WTC11 (cell line): ENCODE data around the gene STRIP1. TPM values are rescaled to one million over a fixed set of nuclear protein-coding genes. Genes with fewer than 3 reads are reported as not detected.

Experiments
- ATAC-seq: fragments of 200-7000 bp; cut with Tn5 transposase; 2 replicates; pipeline ENCODE4 v1.10.0; 2021; ENCODE audit warnings: mild to moderate bottlenecking, moderate library complexity
- CTCF ChIA-PET: fragments of 300-600 bp; sonication (Branson Sonifier 250); formaldehyde crosslinking; loops from one replicate; lab custom pipeline; 2021; ENCODE audit warnings: antibody characterized with exemption; lab: Charles Lee
- POLR2A ChIA-PET: fragments of 350-600 bp; sonication (Branson Sonifier 250); formaldehyde crosslinking; loops from one replicate; lab custom pipeline; 2021; ENCODE audit warnings: antibody characterized with exemption; lab: Charles Lee
- DNase-seq: peaks from one replicate; pipeline ENCODE4 v3.0.0; 2021; ENCODE audit warnings: low spot score
- H3K27ac Mint-ChIP-seq: 2 replicates; pipeline ENCODE4 v1.8.0; 2021; ENCODE audit warnings: mixed read lengths
- H3K27me3 Mint-ChIP-seq: 2 replicates; pipeline ENCODE4 v1.8.0; 2021; ENCODE audit warnings: low read depth, mild to moderate bottlenecking, moderate library complexity, mixed read lengths
- H3K36me3 Mint-ChIP-seq: 2 replicates; pipeline ENCODE4 v1.8.0; 2021; ENCODE audit warnings: mixed read lengths
- H3K4me1 Mint-ChIP-seq: 2 replicates; pipeline ENCODE4 v1.8.0; 2022; ENCODE audit warnings: mixed read lengths
- H3K4me3 Mint-ChIP-seq: 2 replicates; pipeline ENCODE4 v1.8.0; 2021; ENCODE audit warnings: mild to moderate bottlenecking, moderate library complexity, mixed read lengths
- H3K9me3 Mint-ChIP-seq: 2 replicates; pipeline ENCODE4 v1.8.0; 2021; ENCODE audit warnings: mixed read lengths
- ERG ChIP-seq: fragments of 250-450 bp; sonication (Bioruptor Pico); IDR thresholded peaks from 2 replicates; pipeline ENCODE4 v1.8.0; 2021; ENCODE audit warnings: mild to moderate bottlenecking
- FOXJ3 ChIP-seq: sonication (generic); formaldehyde crosslinking; IDR thresholded peaks from 2 replicates; pipeline ENCODE4 v1.9.0; 2021; ENCODE audit warnings: missing genetic modification reagents, mild to moderate bottlenecking, borderline replicate concordance
- FOXP4 ChIP-seq: sonication (generic); formaldehyde crosslinking; IDR thresholded peaks from 2 replicates; pipeline ENCODE4 v1.8.0; 2022; ENCODE audit warnings: mild to moderate bottlenecking, missing genetic modification reagents
- HMGA2 ChIP-seq: fragments of 250-450 bp; sonication (Bioruptor Pico); IDR thresholded peaks from 2 replicates; pipeline ENCODE4 v1.4.0; 2021; ENCODE audit warnings: mild to moderate bottlenecking, moderate library complexity
- HMGXB4 ChIP-seq: sonication (generic); formaldehyde crosslinking; IDR thresholded peaks from 2 replicates; pipeline ENCODE4 v1.8.1; 2023; ENCODE audit warnings: mild to moderate bottlenecking, moderate library complexity, missing genetic modification reagents
- JUN ChIP-seq: sonication (generic); formaldehyde crosslinking; IDR thresholded peaks from 2 replicates; pipeline ENCODE4 v1.8.0; 2023; ENCODE audit warnings: mild to moderate bottlenecking, missing genetic modification reagents
- KAT7 ChIP-seq: sonication (generic); formaldehyde crosslinking; IDR thresholded peaks from 2 replicates; pipeline ENCODE4 v1.8.1; 2023; ENCODE audit warnings: missing genetic modification reagents, mild to moderate bottlenecking, borderline replicate concordance
- MXD4 ChIP-seq: fragments of 250-450 bp; sonication (Bioruptor Pico); IDR thresholded peaks from 2 replicates; pipeline ENCODE4 v1.8.0; 2021; ENCODE audit warnings: mild to moderate bottlenecking, moderate library complexity, borderline replicate concordance
- MYBL2 ChIP-seq: sonication (generic); formaldehyde crosslinking; IDR thresholded peaks from 2 replicates; pipeline ENCODE4 v1.8.1; 2023; ENCODE audit warnings: mild to moderate bottlenecking, moderate library complexity, missing genetic modification reagents
- NFE2L1 ChIP-seq: sonication (generic); formaldehyde crosslinking; IDR thresholded peaks from 2 replicates; pipeline ENCODE4 v1.8.1; 2023; ENCODE audit warnings: missing genetic modification reagents
- NR2C2 ChIP-seq: sonication (generic); formaldehyde crosslinking; IDR thresholded peaks from 2 replicates; pipeline ENCODE4 v1.8.0; 2022; ENCODE audit warnings: mild to moderate bottlenecking, missing genetic modification reagents
- TP53 ChIP-seq: sonication (generic); formaldehyde crosslinking; IDR thresholded peaks from 2 replicates; pipeline ENCODE4 v1.8.1; 2023; ENCODE audit warnings: mild to moderate bottlenecking, missing genetic modification reagents
- ZNF263 ChIP-seq: sonication (generic); formaldehyde crosslinking; IDR thresholded peaks from 2 replicates; pipeline ENCODE4 v1.8.1; 2022; ENCODE audit warnings: low read depth, mild to moderate bottlenecking, moderate library complexity, missing genetic modification reagents
- ZNF416 ChIP-seq: fragments of 250-450 bp; sonication (Bioruptor Pico); IDR thresholded peaks from 2 replicates; pipeline ENCODE4 v1.9.0; 2021; ENCODE audit warnings: mild to moderate bottlenecking, inconsistent platforms
- ZNF671 ChIP-seq: fragments of 250-450 bp; sonication (Bioruptor Pico); IDR thresholded peaks from 2 replicates; pipeline ENCODE4 v1.8.0; 2021; ENCODE audit warnings: mild to moderate bottlenecking
- total RNA-seq: library from RNA; stranded (reverse); gene quantifications from 3 replicates; pipeline ENCODE4 v1.2.3, GENCODE V29; 2021
- TF ChIP-seq, protein P1 (sequence below): sonication (generic); formaldehyde crosslinking; IDR thresholded peaks from 2 replicates; pipeline ENCODE4 v1.8.1; 2022; ENCODE audit warnings: missing genetic modification reagents, borderline replicate concordance
- TF ChIP-seq, protein P2 (sequence below): sonication (generic); formaldehyde crosslinking; IDR thresholded peaks from 2 replicates; pipeline ENCODE4 v1.8.0; 2022; ENCODE audit warnings: mild to moderate bottlenecking, missing genetic modification reagents
- TF ChIP-seq, protein P3 (sequence below): sonication (generic); formaldehyde crosslinking; IDR thresholded peaks from 2 replicates; pipeline ENCODE4 v1.8.1; 2023; ENCODE audit warnings: mild to moderate bottlenecking, missing genetic modification reagents, moderate library complexity
- TF ChIP-seq, protein P4 (sequence below): sonication (generic); formaldehyde crosslinking; IDR thresholded peaks from 2 replicates; pipeline ENCODE4 v1.8.0; 2022; ENCODE audit warnings: mild to moderate bottlenecking, missing genetic modification reagents

STRIP1 gene
- total RNA-seq, 1 experiment from 2014 or later = 42.8 TPM

DNA sequence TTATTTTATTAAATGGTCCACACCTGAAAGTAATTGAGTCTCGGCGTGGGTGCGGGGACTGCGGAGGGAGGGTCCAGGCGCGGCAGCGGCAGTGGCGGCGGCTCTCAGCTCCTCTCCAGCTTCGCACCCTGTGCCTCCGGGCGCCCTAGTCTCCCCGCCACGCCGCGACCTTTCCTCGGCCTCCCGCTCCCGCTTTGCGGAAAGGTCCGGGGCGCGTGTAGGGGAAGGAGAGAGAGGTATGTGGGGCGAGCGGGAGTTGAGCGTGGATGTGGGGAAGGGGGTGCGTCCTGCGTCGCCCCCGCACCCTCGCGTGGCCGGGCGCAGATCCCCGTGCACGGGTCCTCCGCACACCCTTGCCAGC is 49.4 kb downstream of the STRIP1 start:
- no peak for DNase-seq
- CTCF ChIA-PET = interaction anchor here (0.9 to 3.9 kb wide), 4 partner anchors 22 to 33 kb away, joined by 6 to 22 read pairs (median 16); no protein-coding TSS in a partner anchor
- Mint-ChIP-seq H3K4me3 (peak overlapping the region; percentile 65), H3K4me1 (peaks cover 27% of the 10 kb centered on the region), H3K36me3 (no peaks in the 10 kb centered on the region), H3K27ac (no peak overlapping the region), H3K27me3 (peaks cover 90% of the 10 kb centered on the region), H3K9me3 (no peaks in the 10 kb centered on the region)
- no peak for ATAC-seq
- TF ChIP-seq ERG (CRISPR knock-in tag) (no peak), JUN (CRISPR knock-in tag) (no peak), FOXP4 (CRISPR knock-in tag) (no peak), ZNF671 (no peak), NR2C2 (CRISPR knock-in tag) (no peak), ZNF416 (CRISPR knock-in tag) (no peak), FOXJ3 (CRISPR knock-in tag) (no peak), ZNF263 (CRISPR knock-in tag) (no peak), MXD4 (no peak), TP53 (CRISPR knock-in tag) (no peak), MYBL2 (no peak), KAT7 (CRISPR knock-in tag) (no peak), HMGA2 (no peak), NFE2L1 (CRISPR knock-in tag) (no peak), HMGXB4 (CRISPR knock-in tag) (no peak)
- TF ChIP-seq, protein P1, sequence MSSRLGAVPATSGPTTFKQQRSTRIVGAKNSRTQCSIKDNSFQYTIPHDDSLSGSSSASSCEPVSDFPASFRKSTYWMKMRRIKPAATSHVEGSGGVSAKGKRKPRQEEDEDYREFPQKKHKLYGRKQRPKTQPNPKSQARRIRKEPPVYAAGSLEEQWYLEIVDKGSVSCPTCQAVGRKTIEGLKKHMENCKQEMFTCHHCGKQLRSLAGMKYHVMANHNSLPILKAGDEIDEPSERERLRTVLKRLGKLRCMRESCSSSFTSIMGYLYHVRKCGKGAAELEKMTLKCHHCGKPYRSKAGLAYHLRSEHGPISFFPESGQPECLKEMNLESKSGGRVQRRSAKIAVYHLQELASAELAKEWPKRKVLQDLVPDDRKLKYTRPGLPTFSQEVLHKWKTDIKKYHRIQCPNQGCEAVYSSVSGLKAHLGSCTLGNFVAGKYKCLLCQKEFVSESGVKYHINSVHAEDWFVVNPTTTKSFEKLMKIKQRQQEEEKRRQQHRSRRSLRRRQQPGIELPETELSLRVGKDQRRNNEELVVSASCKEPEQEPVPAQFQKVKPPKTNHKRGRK (CRISPR knock-in tag) = no peak
- TF ChIP-seq, protein P2, sequence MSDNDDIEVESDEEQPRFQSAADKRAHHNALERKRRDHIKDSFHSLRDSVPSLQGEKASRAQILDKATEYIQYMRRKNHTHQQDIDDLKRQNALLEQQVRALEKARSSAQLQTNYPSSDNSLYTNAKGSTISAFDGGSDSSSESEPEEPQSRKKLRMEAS = no peak
- TF ChIP-seq, protein P3, sequence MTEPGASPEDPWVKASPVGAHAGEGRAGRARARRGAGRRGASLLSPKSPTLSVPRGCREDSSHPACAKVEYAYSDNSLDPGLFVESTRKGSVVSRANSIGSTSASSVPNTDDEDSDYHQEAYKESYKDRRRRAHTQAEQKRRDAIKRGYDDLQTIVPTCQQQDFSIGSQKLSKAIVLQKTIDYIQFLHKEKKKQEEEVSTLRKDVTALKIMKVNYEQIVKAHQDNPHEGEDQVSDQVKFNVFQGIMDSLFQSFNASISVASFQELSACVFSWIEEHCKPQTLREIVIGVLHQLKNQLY (CRISPR knock-in tag) = no peak
- TF ChIP-seq, protein P4, sequence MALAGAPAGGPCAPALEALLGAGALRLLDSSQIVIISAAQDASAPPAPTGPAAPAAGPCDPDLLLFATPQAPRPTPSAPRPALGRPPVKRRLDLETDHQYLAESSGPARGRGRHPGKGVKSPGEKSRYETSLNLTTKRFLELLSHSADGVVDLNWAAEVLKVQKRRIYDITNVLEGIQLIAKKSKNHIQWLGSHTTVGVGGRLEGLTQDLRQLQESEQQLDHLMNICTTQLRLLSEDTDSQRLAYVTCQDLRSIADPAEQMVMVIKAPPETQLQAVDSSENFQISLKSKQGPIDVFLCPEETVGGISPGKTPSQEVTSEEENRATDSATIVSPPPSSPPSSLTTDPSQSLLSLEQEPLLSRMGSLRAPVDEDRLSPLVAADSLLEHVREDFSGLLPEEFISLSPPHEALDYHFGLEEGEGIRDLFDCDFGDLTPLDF (CRISPR knock-in tag) = no peak
- POLR2A ChIA-PET = no interaction called here
